K562 (cell line): ENCODE results near the gene CENPX. TPM values are rescaled to one million over a fixed set of nuclear protein-coding genes. Genes with fewer than 3 reads are reported as not detected.
A peak's percentile ranks its signal among the peaks of the same experiment; 100 is the strongest.

Experiments
- ARID1B ChIP-seq: fragments of 450-650 bp; IDR thresholded peaks from 2 replicates; pipeline ENCODE4 v1.6.1; 2016; ENCODE audit warnings: antibody characterized with exemption, mild to moderate bottlenecking, inconsistent platforms
- ATF6 ChIP-seq: sonication (generic); formaldehyde crosslinking; IDR thresholded peaks from 2 replicates; pipeline ENCODE4 v1.4.0; 2020; ENCODE audit warnings: mild to moderate bottlenecking, missing genetic modification reagents
- CBX3 ChIP-seq, 2 experiments: IDR thresholded peaks; 1 replicate in 1 of 2; 2 replicates in 1 of 2; pipeline ENCODE4 v1.6.1; 2012; ENCODE audit warnings: inconsistent platforms in 2 of 2, low read length in 2 of 2, borderline replicate concordance in 1 of 2, control low read depth in 1 of 2
- CXXC5 ChIP-seq: fragments of 250-450 bp; sonication (Bioruptor Pico); IDR thresholded peaks from 2 replicates; pipeline ENCODE4 v1.8.0; 2022; ENCODE audit warnings: inconsistent platforms, mild to moderate bottlenecking, moderate library complexity
- HDAC1 ChIP-seq, 2 experiments: fragments of 450-650 bp; IDR thresholded peaks; 2 replicates each; pipeline ENCODE4 v1.6.1; 2016 to 2017; ENCODE audit warnings: inconsistent platforms in 1 of 2, mild to moderate bottlenecking in 1 of 2, moderate library complexity in 1 of 2
- LEF1 ChIP-seq: fragments of 450-650 bp; IDR thresholded peaks from 2 replicates; pipeline ENCODE4 v1.6.1; 2016; ENCODE audit warnings: mild to moderate bottlenecking
- NKRF ChIP-seq: fragments of 450-650 bp; IDR thresholded peaks from 2 replicates; pipeline ENCODE4 v1.6.1; 2016; ENCODE audit warnings: borderline replicate concordance
- SRF ChIP-seq, 2 experiments: fragments of 250-450, 450-650 bp in 1 of 2; sonication (Bioruptor Pico) in 1 of 2; sonication (generic) in 1 of 2; formaldehyde crosslinking; IDR thresholded peaks; 2 replicates each; pipeline versions ENCODE4 v1.5.0 to v1.5.1; 2020 to 2022; ENCODE audit warnings: mild to moderate bottlenecking in 1 of 2, missing genetic modification reagents in 1 of 2
- SRSF9 ChIP-seq: fragments of 200-400 bp; formaldehyde crosslinking; IDR thresholded peaks from 2 replicates; pipeline ENCODE4 v1.6.1; 2017; ENCODE audit warnings: low read depth, low read length, borderline replicate concordance
- ZBED1 ChIP-seq: IDR thresholded peaks from 2 replicates; pipeline ENCODE4 v1.6.1; 2014
- ZNF224 ChIP-seq: sonication (generic); formaldehyde crosslinking; IDR thresholded peaks from 2 replicates; pipeline ENCODE4 v1.8.0; 2022; ENCODE audit warnings: mild to moderate bottlenecking, missing genetic modification reagents
- ZNF592 ChIP-seq: fragments of 450-650 bp; IDR thresholded peaks from 2 replicates; pipeline ENCODE4 v1.6.1; 2017; ENCODE audit warnings: antibody characterized with exemption, mild to moderate bottlenecking
- ZNF75A ChIP-seq: fragments of 450-650 bp; formaldehyde crosslinking; IDR thresholded peaks from 2 replicates; pipeline ENCODE4 v1.4.0; 2020; ENCODE audit warnings: mild to moderate bottlenecking
- polyA plus RNA-seq, 8 experiments: library from polyadenylated mRNA; depleted of rRNA in 4 of 8; stranded (reverse) in 5 of 8; unstranded in 3 of 8; fragments of >200 nt; fragmentation: Nextera tagmentation in 2 of 8; fragmentation: Illumina TruSeq in 1 of 8; extraction: Ambion mirVana in 2 of 8; extraction: Trizol in 1 of 8; gene quantifications; 2 replicates each; pipeline versions ENCODE4 v1.2.1 to v1.2.3, GENCODE V29; 2011 to 2014; ENCODE audit warnings: inconsistent platforms in 1 of 8, missing spikeins in 1 of 8
- total RNA-seq, 7 experiments: library from RNA; depleted of rRNA in 6 of 7; stranded (reverse); fragments of >200 nt in 6 of 7; fragmentation: Illumina TruSeq in 2 of 7; extraction: Trizol in 2 of 7; gene quantifications; 2 replicates each; pipeline versions ENCODE4 v1.2.1 to v1.2.3, GENCODE V29; 2011 to 2021; ENCODE audit warnings: low replicate concordance in 1 of 7
- TF ChIP-seq, protein P1 (sequence below), 2 experiments: fragments of 450-650 bp; conservative IDR thresholded peaks; 2 replicates each; pipeline ENCODE4 v1.6.1; 2017; ENCODE audit warnings: mild to moderate bottlenecking in 2 of 2, moderate library complexity in 2 of 2
- TF ChIP-seq, protein P2 (sequence below), 2 experiments: IDR thresholded peaks; 2 replicates each; pipeline ENCODE4 v1.6.1; 2012; ENCODE audit warnings: improper control_type of control experiment in 2 of 2, low read depth in 2 of 2, low read length in 2 of 2, borderline replicate concordance in 1 of 2

Gene CENPX
- total and polyA plus RNA-seq, 9 of the 15 experiments (the other 6 are each of a cell fraction or from before 2014, with no cell fraction given): 32.7 to 352 (median 127) TPM

DNA sequence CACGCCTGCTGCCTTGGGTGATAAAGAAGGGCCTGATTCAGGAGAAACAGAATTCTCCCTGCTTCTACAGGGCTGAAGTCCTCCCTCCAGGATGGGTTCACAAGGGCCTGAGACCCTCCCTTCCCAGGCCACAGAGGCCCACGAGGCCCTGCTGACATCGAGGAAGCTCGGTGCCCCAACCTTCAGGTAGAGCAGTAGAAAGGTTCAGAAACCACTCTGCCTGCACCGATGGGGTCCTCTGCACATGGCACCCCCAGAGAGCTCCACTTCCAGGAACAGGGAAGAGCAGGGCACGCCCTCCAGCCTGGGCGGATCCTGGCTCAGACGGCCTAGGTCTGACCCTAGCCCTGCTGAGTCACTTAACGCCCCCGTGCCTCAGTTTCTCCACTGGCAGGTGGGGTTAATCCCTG, 773 bp downstream of the CENPX start (continued):
- TF ChIP-seq ZNF592: no peak
- TF ChIP-seq NKRF: no peak
- no peak for TF ChIP-seq ZNF75A (CRISPR knock-in tag)
- TF ChIP-seq CBX3 (IDR thresholded peaks at IDR 0.05; ENCODE audit: borderline replicate concordance in 1 of 2, low read length in 2 of 2): no peak
- TF ChIP-seq ZBED1: no peak
- TF ChIP-seq HDAC1 (IDR thresholded peaks at IDR 0.05): peak in 1 of 2 experiments; percentile 15; a peak in 1 of 4 replicates
- TF ChIP-seq ZNF224 (CRISPR knock-in tag): no peak
- TF ChIP-seq CXXC5 (CRISPR knock-in tag): peak; percentile 22; the same call in 1 of the 2 replicates
- TF ChIP-seq, protein P1, sequence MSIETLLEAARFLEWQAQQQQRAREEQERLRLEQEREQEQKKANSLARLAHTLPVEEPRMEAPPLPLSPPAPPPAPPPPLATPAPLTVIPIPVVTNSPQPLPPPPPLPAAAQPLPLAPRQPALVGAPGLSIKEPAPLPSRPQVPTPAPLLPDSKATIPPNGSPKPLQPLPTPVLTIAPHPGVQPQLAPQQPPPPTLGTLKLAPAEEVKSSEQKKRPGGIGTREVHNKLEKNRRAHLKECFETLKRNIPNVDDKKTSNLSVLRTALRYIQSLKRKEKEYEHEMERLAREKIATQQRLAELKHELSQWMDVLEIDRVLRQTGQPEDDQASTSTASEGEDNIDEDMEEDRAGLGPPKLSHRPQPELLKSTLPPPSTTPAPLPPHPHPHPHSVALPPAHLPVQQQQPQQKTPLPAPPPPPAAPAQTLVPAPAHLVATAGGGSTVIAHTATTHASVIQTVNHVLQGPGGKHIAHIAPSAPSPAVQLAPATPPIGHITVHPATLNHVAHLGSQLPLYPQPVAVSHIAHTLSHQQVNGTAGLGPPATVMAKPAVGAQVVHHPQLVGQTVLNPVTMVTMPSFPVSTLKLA (conservative IDR thresholded peaks at IDR 0.05): peak in 1 of 2 experiments; percentile 37; a peak in 2 of 4 replicates
- TF ChIP-seq, protein P2, sequence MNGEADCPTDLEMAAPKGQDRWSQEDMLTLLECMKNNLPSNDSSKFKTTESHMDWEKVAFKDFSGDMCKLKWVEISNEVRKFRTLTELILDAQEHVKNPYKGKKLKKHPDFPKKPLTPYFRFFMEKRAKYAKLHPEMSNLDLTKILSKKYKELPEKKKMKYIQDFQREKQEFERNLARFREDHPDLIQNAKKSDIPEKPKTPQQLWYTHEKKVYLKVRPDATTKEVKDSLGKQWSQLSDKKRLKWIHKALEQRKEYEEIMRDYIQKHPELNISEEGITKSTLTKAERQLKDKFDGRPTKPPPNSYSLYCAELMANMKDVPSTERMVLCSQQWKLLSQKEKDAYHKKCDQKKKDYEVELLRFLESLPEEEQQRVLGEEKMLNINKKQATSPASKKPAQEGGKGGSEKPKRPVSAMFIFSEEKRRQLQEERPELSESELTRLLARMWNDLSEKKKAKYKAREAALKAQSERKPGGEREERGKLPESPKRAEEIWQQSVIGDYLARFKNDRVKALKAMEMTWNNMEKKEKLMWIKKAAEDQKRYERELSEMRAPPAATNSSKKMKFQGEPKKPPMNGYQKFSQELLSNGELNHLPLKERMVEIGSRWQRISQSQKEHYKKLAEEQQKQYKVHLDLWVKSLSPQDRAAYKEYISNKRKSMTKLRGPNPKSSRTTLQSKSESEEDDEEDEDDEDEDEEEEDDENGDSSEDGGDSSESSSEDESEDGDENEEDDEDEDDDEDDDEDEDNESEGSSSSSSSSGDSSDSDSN (IDR thresholded peaks at IDR 0.05; ENCODE audit: borderline replicate concordance in 1 of 2, low read depth in 2 of 2, low read length in 2 of 2): 0 out of 4 replicates have a peak, but pooled peaks of 1 of the 2 experiments have one; percentile 48
- TF ChIP-seq SRSF9: no peak
- TF ChIP-seq ARID1B: 0 out of 2 replicates have a peak, but pooled peaks have one; percentile 56
- TF ChIP-seq SRF (CRISPR knock-in tag; IDR thresholded peaks at IDR 0.05): no peak
- TF ChIP-seq ATF6 (CRISPR knock-in tag): 0 out of 2 replicates have a peak, but pooled peaks have one; percentile 17
- 0 out of 2 replicates have a peak, but pooled peaks have one; percentile 14 for TF ChIP-seq LEF1
